Epithelial cell of proximal tubule (primary cell): ENCODE data around the gene FAP. TPM values are rescaled to one million over a fixed set of nuclear protein-coding genes. Genes with fewer than 3 reads are reported as not detected.

Experiments
- DNase-seq: peaks from one replicate; pipeline ENCODE4 v3.0.0-alpha.2; 2011; ENCODE audit warnings: low read depth
- H3K4me3 ChIP-seq: 2 replicates; pipeline ENCODE4 v1.5.1; 2011; ENCODE audit warnings: low read depth, mild to moderate bottlenecking, low read length
- total RNA-seq: library from RNA; depleted of rRNA; stranded (reverse); fragments of >200 nt; gene quantifications from 2 replicates; pipeline ENCODE4 v1.2.3, GENCODE V29; 2015
- TF ChIP-seq, protein P1 (sequence below): conservative IDR thresholded peaks from 2 replicates; pipeline ENCODE4 v1.5.1; 2012; ENCODE audit warnings: low read depth, mild to moderate bottlenecking, low read length

The FAP gene
- total RNA-seq, 1 donor from 2014 or later: 2.3 TPM

DNA sequence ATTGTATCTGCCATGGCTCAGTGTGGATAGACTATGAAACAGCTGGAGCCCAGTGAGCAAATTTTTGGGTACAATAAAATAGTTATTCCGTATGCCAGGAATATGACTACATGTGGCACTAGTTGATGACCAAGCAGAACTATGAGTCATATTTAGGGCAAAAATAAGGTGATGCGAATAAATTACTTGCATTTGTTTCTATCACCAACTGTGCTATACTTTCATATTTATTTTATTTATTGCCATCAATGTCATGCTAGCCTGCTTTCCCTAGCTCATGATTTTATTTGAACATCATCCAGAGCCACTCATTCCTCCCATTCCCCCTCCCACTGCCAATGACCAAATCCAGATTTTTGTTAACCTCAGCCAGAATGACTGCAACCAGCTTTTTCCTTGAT, 13.3 kb upstream of the FAP start:
- H3K4me3 ChIP-seq: no peak overlapping the region
- no peak for DNase-seq
- TF ChIP-seq, protein P1, sequence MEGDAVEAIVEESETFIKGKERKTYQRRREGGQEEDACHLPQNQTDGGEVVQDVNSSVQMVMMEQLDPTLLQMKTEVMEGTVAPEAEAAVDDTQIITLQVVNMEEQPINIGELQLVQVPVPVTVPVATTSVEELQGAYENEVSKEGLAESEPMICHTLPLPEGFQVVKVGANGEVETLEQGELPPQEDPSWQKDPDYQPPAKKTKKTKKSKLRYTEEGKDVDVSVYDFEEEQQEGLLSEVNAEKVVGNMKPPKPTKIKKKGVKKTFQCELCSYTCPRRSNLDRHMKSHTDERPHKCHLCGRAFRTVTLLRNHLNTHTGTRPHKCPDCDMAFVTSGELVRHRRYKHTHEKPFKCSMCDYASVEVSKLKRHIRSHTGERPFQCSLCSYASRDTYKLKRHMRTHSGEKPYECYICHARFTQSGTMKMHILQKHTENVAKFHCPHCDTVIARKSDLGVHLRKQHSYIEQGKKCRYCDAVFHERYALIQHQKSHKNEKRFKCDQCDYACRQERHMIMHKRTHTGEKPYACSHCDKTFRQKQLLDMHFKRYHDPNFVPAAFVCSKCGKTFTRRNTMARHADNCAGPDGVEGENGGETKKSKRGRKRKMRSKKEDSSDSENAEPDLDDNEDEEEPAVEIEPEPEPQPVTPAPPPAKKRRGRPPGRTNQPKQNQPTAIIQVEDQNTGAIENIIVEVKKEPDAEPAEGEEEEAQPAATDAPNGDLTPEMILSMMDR: no peak

DNA sequence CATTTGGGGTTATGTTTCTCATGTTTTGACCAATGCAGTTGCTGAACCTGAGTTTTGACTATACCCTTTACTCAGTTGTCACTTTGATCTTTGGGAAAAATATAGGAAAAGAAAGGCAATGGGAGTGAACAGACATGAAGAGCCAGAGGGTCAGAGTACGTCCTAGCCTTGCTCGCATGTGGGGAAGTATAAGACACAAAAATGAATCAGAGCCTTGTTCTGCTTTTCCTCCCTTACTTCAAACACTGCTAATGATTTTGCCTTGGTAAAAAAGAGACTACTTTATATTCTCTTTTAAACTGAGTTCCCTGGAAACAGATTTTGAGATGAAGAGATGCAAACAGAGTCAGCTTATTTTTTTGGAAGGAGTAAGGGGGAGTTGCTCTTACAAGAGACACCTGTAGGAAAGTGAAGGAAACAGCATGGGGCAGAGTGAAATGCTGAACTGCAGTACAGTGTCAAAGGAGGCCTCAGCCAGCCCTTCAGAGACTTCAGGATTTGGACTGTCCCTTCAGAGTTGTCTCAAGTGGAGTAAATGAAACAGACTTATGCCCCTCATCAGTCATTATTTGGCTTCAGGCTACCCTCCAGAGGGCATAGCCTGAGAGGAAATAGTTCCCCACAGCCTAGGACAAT, 11.1 kb upstream of the FAP start:
- H3K4me3 ChIP-seq: no peak overlapping the region
- no peak for DNase-seq
- TF ChIP-seq, protein P1: no peak

DNA sequence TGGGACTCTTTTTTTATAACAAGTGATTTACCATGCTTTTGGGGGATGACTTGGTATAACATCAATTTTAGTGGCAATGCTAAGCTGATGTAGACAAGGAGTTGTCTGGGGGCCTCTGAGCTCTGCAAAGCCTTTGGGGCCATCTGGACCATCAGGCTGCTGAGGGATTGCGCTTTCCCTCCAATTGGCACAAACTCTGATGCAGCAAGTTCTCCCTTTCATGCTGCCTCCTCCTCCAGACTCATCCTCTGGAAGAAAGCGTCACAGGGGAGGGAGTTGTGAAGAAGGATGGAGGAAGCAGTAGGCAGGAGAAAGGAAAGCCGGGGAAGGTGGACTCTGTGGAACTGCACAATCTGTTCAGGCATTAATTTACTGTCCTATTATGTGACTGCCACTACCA, 10.2 kb upstream of the FAP start:
- H3K4me3 ChIP-seq: no peak overlapping the region
- TF ChIP-seq, protein P1: no peak
- no peak for DNase-seq

DNA sequence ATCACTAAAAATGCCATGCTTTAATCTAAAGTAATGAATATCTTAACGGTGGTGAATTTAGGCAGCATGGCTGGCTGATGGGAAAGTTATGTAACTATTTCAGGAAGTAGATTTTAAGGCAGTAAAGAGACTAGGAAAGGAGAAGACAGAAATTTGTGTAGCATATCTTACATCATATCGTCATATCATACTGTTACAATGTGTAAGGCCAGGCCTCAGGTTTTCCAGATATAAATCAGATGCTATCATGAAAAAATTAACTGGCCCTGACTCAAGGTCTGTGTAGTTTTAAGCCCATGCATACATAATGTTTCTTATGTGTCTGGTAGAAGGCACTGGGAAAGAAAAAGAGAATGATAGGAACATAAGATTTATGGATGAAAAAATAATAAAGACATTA, 8.9 kb upstream of the FAP start:
- H3K4me3 ChIP-seq: no peak overlapping the region
- DNase-seq: no peak
- TF ChIP-seq, protein P1: no peak

DNA sequence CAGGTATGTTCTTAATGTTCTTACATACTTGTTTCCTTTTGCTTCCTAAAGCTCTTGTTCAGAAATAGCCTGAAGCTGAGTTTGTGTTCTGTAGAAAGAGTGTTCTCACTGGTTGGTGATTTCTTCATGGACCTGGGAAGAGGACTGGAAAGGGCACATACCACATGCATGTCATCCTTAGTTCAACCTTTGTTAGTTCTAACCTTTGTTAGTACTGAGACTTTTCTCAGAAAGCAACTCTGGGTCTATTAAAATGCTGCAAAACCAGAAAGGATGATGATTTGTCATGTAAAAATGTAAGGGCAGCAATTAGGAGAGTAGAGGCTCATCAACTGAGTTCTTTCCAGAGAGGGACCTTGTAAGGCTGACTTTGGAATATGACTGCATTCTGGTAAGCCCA, 2.5 kb upstream of the FAP start:
- DNase-seq: no peak
- no peak overlapping the region for H3K4me3 ChIP-seq
- TF ChIP-seq, protein P1: no peak

DNA sequence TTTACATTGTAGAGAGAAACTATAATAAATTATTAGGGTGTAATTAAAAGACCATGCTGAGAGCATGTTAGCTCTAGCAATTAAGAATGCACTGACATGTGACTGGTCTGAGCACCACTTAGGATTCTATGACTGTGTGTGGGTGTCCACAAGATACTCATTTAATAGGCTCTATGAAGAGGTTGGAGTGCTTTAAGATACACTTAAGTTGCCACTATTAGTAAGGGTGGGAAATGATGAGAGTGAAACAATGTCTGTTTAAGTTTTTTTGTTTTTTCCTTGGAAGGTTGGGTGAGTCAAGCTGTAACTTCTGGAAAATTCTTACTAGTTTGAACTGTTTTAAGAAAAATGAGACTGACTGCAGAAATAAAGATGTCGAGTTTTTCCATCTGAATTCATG, 1.8 kb upstream of the FAP start:
- DNase-seq: no peak
- no peak overlapping the region for H3K4me3 ChIP-seq
- TF ChIP-seq, protein P1: no peak

DNA sequence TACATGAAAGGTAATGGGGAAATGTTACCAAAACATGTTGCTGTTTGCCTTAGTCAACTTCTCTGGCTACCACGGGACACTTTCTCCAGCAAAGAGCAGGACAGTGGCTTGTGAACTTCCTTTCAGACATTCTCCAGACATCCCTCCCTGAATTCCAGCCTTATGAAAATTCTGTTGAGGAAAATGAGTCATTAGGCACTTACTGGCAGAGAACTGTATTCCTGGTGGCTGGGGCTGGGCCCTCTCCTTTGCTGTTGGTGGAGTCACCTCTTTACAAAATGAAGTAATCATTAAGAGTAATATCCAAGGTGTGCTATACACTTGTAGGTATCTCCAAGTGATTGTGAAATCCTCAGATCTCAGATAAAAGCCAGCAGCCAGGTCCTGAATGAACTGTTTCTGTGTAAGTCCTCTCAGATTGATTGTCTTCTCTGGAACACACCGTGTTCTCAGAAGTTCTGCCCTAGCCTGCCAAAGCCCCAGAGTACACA, 1.3 kb upstream of the FAP start:
- no peak overlapping the region for H3K4me3 ChIP-seq
- peak; percentile 77 for DNase-seq
- TF ChIP-seq, protein P1: no peak
